Sigmoid colon (tissue), 4 donors: Measurements from ENCODE around the gene DIS3L2.
"Not testable (repeated sequence)": the region's sequence is repeated elsewhere in the genome, so short reads cannot be mapped to it uniquely, and the experiment has no call there.

Experiments
- EP300 ChIP-seq, 4 donors: sonication (generic); formaldehyde crosslinking; IDR thresholded peaks; one replicate each; pipeline ENCODE4 v1.6.1; 2017; ENCODE audit warnings: antibody characterized with exemption in 4 of 4
- POLR2A ChIP-seq, 2 donors: fragments of 450-650 bp; IDR thresholded peaks; one replicate each; pipeline ENCODE4 v1.6.1; 2016; ENCODE audit warnings: antibody characterized with exemption in 2 of 2, mild to moderate bottlenecking in 2 of 2, moderate library complexity in 2 of 2
- POLR2AphosphoS5 ChIP-seq, 4 donors: sonication (generic); formaldehyde crosslinking; IDR thresholded peaks; one replicate each; pipeline ENCODE4 v1.6.1; 2017; ENCODE audit warnings: antibody characterized with exemption in 4 of 4
- TF ChIP-seq, protein P1 (sequence below), 4 experiments: fragments of 450-650 bp in 3 of 4; fragments of 200-600 bp in 1 of 4; IDR thresholded peaks; one replicate each; pipeline ENCODE4 v1.5.1; 2016 to 2019; ENCODE audit warnings: antibody characterized with exemption in 4 of 4, mild to moderate bottlenecking in 3 of 4, moderate library complexity in 2 of 4

DNA sequence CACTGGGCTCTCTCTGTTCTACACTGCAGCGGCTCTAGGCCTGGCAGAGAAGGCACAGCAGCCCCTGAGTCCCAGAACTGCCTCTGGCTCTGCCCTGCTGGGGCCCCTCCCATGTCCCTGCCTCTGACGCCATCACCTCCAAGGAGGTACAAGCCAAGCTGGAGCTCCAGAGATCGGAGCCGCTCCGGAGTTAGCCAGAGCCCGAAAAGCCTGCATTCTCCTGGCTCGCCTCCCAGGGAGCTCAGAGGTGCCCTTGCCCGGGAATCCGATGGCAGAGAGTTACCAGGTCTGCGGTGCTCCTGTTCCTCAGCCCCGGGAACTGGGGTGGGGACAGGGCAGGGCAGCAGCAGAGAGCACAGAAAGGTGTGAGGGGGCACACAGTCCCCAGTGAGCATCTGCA lies 370.1 kb downstream of the DIS3L2 start:
- not testable (repeated sequence) for TF ChIP-seq POLR2A, EP300, POLR2AphosphoS5 (IDR thresholded peaks at IDR 0.05)
- TF ChIP-seq, protein P1, sequence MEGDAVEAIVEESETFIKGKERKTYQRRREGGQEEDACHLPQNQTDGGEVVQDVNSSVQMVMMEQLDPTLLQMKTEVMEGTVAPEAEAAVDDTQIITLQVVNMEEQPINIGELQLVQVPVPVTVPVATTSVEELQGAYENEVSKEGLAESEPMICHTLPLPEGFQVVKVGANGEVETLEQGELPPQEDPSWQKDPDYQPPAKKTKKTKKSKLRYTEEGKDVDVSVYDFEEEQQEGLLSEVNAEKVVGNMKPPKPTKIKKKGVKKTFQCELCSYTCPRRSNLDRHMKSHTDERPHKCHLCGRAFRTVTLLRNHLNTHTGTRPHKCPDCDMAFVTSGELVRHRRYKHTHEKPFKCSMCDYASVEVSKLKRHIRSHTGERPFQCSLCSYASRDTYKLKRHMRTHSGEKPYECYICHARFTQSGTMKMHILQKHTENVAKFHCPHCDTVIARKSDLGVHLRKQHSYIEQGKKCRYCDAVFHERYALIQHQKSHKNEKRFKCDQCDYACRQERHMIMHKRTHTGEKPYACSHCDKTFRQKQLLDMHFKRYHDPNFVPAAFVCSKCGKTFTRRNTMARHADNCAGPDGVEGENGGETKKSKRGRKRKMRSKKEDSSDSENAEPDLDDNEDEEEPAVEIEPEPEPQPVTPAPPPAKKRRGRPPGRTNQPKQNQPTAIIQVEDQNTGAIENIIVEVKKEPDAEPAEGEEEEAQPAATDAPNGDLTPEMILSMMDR (IDR thresholded peaks at IDR 0.05) = not testable (repeated sequence)
